Panc1 (cell line): Measurements from ENCODE around the gene PLA1A. TPM values are rescaled to one million over a fixed set of nuclear protein-coding genes. Genes with fewer than 3 reads are reported as not detected.

Source experiments
- ATAC-seq: fragments of 200-7000 bp; cut with Tn5 transposase; 2 replicates; pipeline ENCODE4 v1.9.1; 2020; ENCODE audit warnings: mild to moderate bottlenecking, moderate library complexity
- BruUV-seq: library from RNA; stranded (reverse); fragments of 400-500 nt; replicated peaks from 2 replicates; lab custom pipeline; 2021; lab: Mats Ljungman, UMichigan
- CTCF ChIA-PET: fragments of 300-600 bp; sonication (Branson Sonifier 250); formaldehyde crosslinking; loops from one replicate; lab custom pipeline; 2022; ENCODE audit warnings: antibody characterized with exemption; lab: Charles Lee
- POLR2A ChIA-PET: fragments of 300-600 bp; sonication (Branson Sonifier 250); formaldehyde crosslinking; loops from one replicate; lab custom pipeline; 2022; ENCODE audit warnings: antibody characterized with exemption; lab: Charles Lee
- DNase-seq: peaks from one replicate; pipeline ENCODE4 v3.0.0-alpha.2; 2010; ENCODE audit warnings: low read depth, low spot score
- H3K27ac ChIP-seq: 2 replicates; pipeline ENCODE4 v1.5.1; 2011; ENCODE audit warnings: mild to moderate bottlenecking, low read length, inconsistent platforms
- H3K27me3 ChIP-seq: fragments of 200-500 bp; sonication (Bioruptor generic); 2 replicates; pipeline ENCODE4 v1.6.0; 2014; ENCODE audit warnings: low read length, inconsistent platforms; ENCODE audit not compliant: control insufficient read depth, insufficient read depth
- H3K36me3 ChIP-seq: fragments of 200-500 bp; sonication (Bioruptor generic); 2 replicates; pipeline ENCODE4 v1.5.1; 2014; ENCODE audit warnings: inconsistent platforms, mild to moderate bottlenecking, low read length, moderate library complexity; ENCODE audit not compliant: control insufficient read depth, insufficient read depth
- H3K4me1 ChIP-seq: 2 replicates; pipeline ENCODE4 v1.5.1; 2011; ENCODE audit warnings: inconsistent platforms, mild to moderate bottlenecking, low read length, moderate library complexity; ENCODE audit not compliant: control insufficient read depth, insufficient read depth
- H3K4me3 ChIP-seq, 2 experiments: 2 replicates each; pipeline ENCODE4 v1.5.1; 2011 to 2012; ENCODE audit warnings: low read depth in 2 of 2, low read length in 2 of 2, mild to moderate bottlenecking in 2 of 2, inconsistent platforms in 1 of 2, moderate library complexity in 1 of 2
- H3K9me3 ChIP-seq: fragments of 200-500 bp; sonication (Bioruptor generic); 2 replicates; pipeline ENCODE4 v1.5.1; 2014; ENCODE audit warnings: low read depth, mild to moderate bottlenecking, inconsistent platforms, low read length, moderate library complexity; ENCODE audit not compliant: control insufficient read depth, insufficient read depth
- CTCF ChIP-seq: fragments of 450-650 bp; IDR thresholded peaks from 2 replicates; pipeline ENCODE4 v1.5.1; 2017; ENCODE audit warnings: mild to moderate bottlenecking
- POLR2AphosphoS5 ChIP-seq: IDR thresholded peaks from 2 replicates; pipeline ENCODE4 v1.6.1; 2012; ENCODE audit warnings: mild to moderate bottlenecking, low read depth, low read length, moderate library complexity
- REST ChIP-seq, 2 experiments: IDR thresholded peaks; 2 replicates each; pipeline ENCODE4 v1.6.1; 2011 to 2012; ENCODE audit warnings: low read depth in 2 of 2, control low read depth in 1 of 2, low read length in 1 of 2, mild to moderate bottlenecking in 1 of 2, moderate library complexity in 1 of 2; ENCODE audit not compliant: insufficient read depth in 1 of 2
- SIN3A ChIP-seq: IDR thresholded peaks from 2 replicates; pipeline ENCODE4 v1.6.1; 2012; ENCODE audit warnings: low read depth, mild to moderate bottlenecking, low read length, moderate library complexity, borderline replicate concordance; ENCODE audit not compliant: insufficient read depth
- TCF7L2 ChIP-seq: IDR thresholded peaks from 2 replicates; pipeline ENCODE4 v1.6.1; 2011; ENCODE audit warnings: mild to moderate bottlenecking, low read depth, low read length, inconsistent platforms
- in situ Hi-C: cut with HindIII; loops from 2 replicates; pipeline ENCODE4 v1.10.0; 2016; ENCODE audit warnings: low sequenced_read_pairs, low pct_unique_long_range_greater_than_20kb
- intact Hi-C: fragments of 100-400 bp; cut with micrococcal nuclease; formaldehyde crosslinking; loops from one replicate; pipeline ENCODE4 v1.10.0; 2022; ENCODE audit not compliant: unreplicated experiment
- total RNA-seq: library from RNA; stranded (reverse); gene quantifications from one replicate; pipeline ENCODE4 v1.2.1, GENCODE V29; 2021; ENCODE audit not compliant: unreplicated experiment

Gene PLA1A
- total RNA-seq, 1 experiment from 2014 or later = not detected

GRCh38 chr3:119643528-119643927 lies 45.8 kb downstream of the PLA1A start:
- intact Hi-C loops (no loop called here), in situ Hi-C loops (no loop called here)
- ATAC-seq = peak; percentile 74; the same call in 1 of the 2 replicates
- ChIA-PET CTCF (no interaction called here), POLR2A (no interaction called here)
- no TSS peak for BruUV-seq
- Histone ChIP-seq H3K4me1 (0 out of 2 replicates have a peak, but pooled peaks cover 5% of the 10 kb centered on the region), H3K4me3 (no peak overlapping the region), H3K27me3 (no peaks in the 10 kb centered on the region), H3K9me3 (no peaks in the 10 kb centered on the region), H3K27ac (no peak overlapping the region), H3K36me3 (no peaks in the 10 kb centered on the region)
- DNase-seq = no peak
- TF ChIP-seq TCF7L2 (no peak), REST (IDR thresholded peaks at IDR 0.05; ENCODE audit: insufficient read depth in 1 of 2, low read depth in 2 of 2, low read length in 1 of 2) (no peak), SIN3A (no peak), POLR2AphosphoS5 (no peak), CTCF (no peak)

- no peaks in the 10 kb centered on the region for H3K36me3 ChIP-seq
- no peak for TF ChIP-seq CTCF
- no peak for TF ChIP-seq TCF7L2
- TF ChIP-seq POLR2AphosphoS5 = no peak
- no peak for TF ChIP-seq REST (IDR thresholded peaks at IDR 0.05; ENCODE audit: insufficient read depth in 1 of 2, low read depth in 2 of 2, low read length in 1 of 2)
- TF ChIP-seq SIN3A = no peak
- no peak for DNase-seq
- POLR2A ChIA-PET = no interaction called here
- intact Hi-C loops (no loop called here), in situ Hi-C loops (no loop called here)
- BruUV-seq = no TSS peak
- no peak for ATAC-seq
- H3K27ac ChIP-seq = no peak overlapping the region
- peaks cover 2% of the 10 kb centered on the region; the same call in 1 of the 2 replicates for H3K27me3 ChIP-seq
- no peak overlapping the region for H3K4me3 ChIP-seq
- no peaks in the 10 kb centered on the region for H3K9me3 ChIP-seq
- CTCF ChIA-PET = no interaction called here
- H3K4me1 ChIP-seq = 0 out of 2 replicates have a peak, but pooled peaks cover 5% of the 10 kb centered on the region
Measured at GRCh38 chr3:119644481-119644880, 46.8 kb downstream of the PLA1A start.
